HL-60 (cell line): ENCODE results near the gene YJU2.
A peak's percentile ranks its signal among the peaks of the same experiment; 100 is the strongest.

Experiments used
- DNase-seq, 2 experiments: peaks; one replicate each; pipeline ENCODE4 v3.0.0-alpha.2; 2010 to 2020; ENCODE audit warnings: low read depth in 1 of 2, low spot score in 1 of 2
- H3K27ac ChIP-seq: fragments of 250-450 bp; sonication (Bioruptor Pico); replicated peaks from 2 replicates; pipeline ENCODE4 v1.5.1; 2020; ENCODE audit warnings: mild to moderate bottlenecking, moderate library complexity
- H3K27me3 ChIP-seq: fragments of 250-450 bp; sonication (Bioruptor Pico); 2 replicates; pipeline ENCODE4 v1.5.1; 2021; ENCODE audit warnings: mild to moderate bottlenecking, moderate library complexity; ENCODE audit not compliant: insufficient read depth, poor library complexity, severe bottlenecking
- H3K4me3 ChIP-seq: replicated peaks from 2 replicates; pipeline ENCODE4 v1.5.1; 2011; ENCODE audit warnings: mild to moderate bottlenecking, control low read depth, low read length; ENCODE audit not compliant: insufficient read depth
- CTCF ChIP-seq: IDR thresholded peaks from one replicate; pipeline ENCODE4 v1.5.1; 2011; ENCODE audit warnings: low read length, control low read depth, inconsistent platforms; ENCODE audit not compliant: insufficient read depth
- GABPA ChIP-seq: IDR thresholded peaks from 2 replicates; pipeline ENCODE4 v1.6.1; 2012; ENCODE audit warnings: low read depth
- POLR2AphosphoS5 ChIP-seq: IDR thresholded peaks from 2 replicates; pipeline ENCODE4 v1.6.1; 2012; ENCODE audit warnings: low read depth
- SPI1 ChIP-seq: IDR thresholded peaks from 2 replicates; pipeline ENCODE4 v1.6.1; 2012; ENCODE audit warnings: low read depth, mild to moderate bottlenecking, borderline replicate concordance
- TF ChIP-seq, protein P1 (sequence below): IDR thresholded peaks from 2 replicates; pipeline ENCODE4 v1.6.1; 2012; ENCODE audit warnings: low read depth; ENCODE audit not compliant: insufficient replicate concordance

Gene YJU2

GRCh38 chr19:4260613-4261191 lies 13.8 kb downstream of the YJU2 start:
- H3K4me3 ChIP-seq = no peak overlapping the region
- no peak overlapping the region for H3K27ac ChIP-seq
- TF ChIP-seq, protein P1, sequence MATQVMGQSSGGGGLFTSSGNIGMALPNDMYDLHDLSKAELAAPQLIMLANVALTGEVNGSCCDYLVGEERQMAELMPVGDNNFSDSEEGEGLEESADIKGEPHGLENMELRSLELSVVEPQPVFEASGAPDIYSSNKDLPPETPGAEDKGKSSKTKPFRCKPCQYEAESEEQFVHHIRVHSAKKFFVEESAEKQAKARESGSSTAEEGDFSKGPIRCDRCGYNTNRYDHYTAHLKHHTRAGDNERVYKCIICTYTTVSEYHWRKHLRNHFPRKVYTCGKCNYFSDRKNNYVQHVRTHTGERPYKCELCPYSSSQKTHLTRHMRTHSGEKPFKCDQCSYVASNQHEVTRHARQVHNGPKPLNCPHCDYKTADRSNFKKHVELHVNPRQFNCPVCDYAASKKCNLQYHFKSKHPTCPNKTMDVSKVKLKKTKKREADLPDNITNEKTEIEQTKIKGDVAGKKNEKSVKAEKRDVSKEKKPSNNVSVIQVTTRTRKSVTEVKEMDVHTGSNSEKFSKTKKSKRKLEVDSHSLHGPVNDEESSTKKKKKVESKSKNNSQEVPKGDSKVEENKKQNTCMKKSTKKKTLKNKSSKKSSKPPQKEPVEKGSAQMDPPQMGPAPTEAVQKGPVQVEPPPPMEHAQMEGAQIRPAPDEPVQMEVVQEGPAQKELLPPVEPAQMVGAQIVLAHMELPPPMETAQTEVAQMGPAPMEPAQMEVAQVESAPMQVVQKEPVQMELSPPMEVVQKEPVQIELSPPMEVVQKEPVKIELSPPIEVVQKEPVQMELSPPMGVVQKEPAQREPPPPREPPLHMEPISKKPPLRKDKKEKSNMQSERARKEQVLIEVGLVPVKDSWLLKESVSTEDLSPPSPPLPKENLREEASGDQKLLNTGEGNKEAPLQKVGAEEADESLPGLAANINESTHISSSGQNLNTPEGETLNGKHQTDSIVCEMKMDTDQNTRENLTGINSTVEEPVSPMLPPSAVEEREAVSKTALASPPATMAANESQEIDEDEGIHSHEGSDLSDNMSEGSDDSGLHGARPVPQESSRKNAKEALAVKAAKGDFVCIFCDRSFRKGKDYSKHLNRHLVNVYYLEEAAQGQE = no peak
- peak; percentile 97 for TF ChIP-seq SPI1
- TF ChIP-seq POLR2AphosphoS5 = 0 out of 2 replicates have a peak, but pooled peaks have one; percentile 21
- no peak for TF ChIP-seq CTCF
- no peak for TF ChIP-seq GABPA
- no peaks in the 10 kb centered on the region for H3K27me3 ChIP-seq
- DNase-seq = peak in 1 of 2 experiments; percentile 68

- TF ChIP-seq SPI1 (peak; percentile 20; the same call in 1 of the 2 replicates), POLR2AphosphoS5 (no peak)
- TF ChIP-seq, protein P1 = no peak
- DNase-seq = no peak
- Histone ChIP-seq H3K27ac (no peak overlapping the region), H3K4me3 (no peak overlapping the region), H3K27me3 (no peaks in the 10 kb centered on the region)
Measured at GRCh38 chr19:4264812-4265211, 17.9 kb downstream of the YJU2 start.

GRCh38 chr19:4266253-4267000 lies 19.5 kb downstream of the YJU2 start:
- Histone ChIP-seq H3K27me3 (no peaks in the 10 kb centered on the region), H3K4me3 (no peak overlapping the region), H3K27ac (no peak overlapping the region)
- DNase-seq = peak in 1 of 2 experiments; percentile 73
- no peak for TF ChIP-seq CTCF
- TF ChIP-seq SPI1 = peak; percentile 95
- TF ChIP-seq GABPA = no peak

GRCh38 chr19:4267101-4267900 lies 20.4 kb downstream of the YJU2 start:
- H3K27ac ChIP-seq = no peak overlapping the region
- TF ChIP-seq GABPA = no peak
- peak; percentile 66 for TF ChIP-seq CTCF
- TF ChIP-seq, protein P1 = no peak
- no peak overlapping the region for H3K4me3 ChIP-seq
- DNase-seq = peak; percentile 61 to 73
- H3K27me3 ChIP-seq = no peaks in the 10 kb centered on the region
